Stimulated activated CD4-positive, alpha-beta T cell treated with anti-CD3 and anti-CD28 coated beads, Interleukin-15, amount 100 ng/mL, for 48 hours (primary cell): ENCODE measurements around the gene CALCB.
"Not testable (repeated sequence)": the region's sequence is repeated elsewhere in the genome, so short reads cannot be mapped to it uniquely, and the experiment has no call there.

ENCODE experiments used
- DNase-seq, 2 donors: peaks; one replicate each; pipeline ENCODE4 v3.0.0-alpha.2; 2020; ENCODE audit warnings: low read depth in 2 of 2

Gene CALCB

GRCh38 chr11:15073361-15074205 lies at the start of gene CALCB:
CALCB (plus strand) TSS chr11:15073593; CDS start chr11:15074719, 1,126 bp downstream.
- peak in 1 of 2 donors; percentile 24 for DNase-seq

GRCh38 chr11:15027011-15027410 lies 46.4 kb upstream of the CALCB start:
- DNase-seq = no peak

GRCh38 chr11:15027956-15028355 lies 45.4 kb upstream of the CALCB start:
- no peak for DNase-seq

- no peak for DNase-seq
Measured at GRCh38 chr11:15028379-15028778, 45.0 kb upstream of the CALCB start.

GRCh38 chr11:15031945-15032344 lies 41.4 kb upstream of the CALCB start:
- DNase-seq = not testable (repeated sequence)

- no peak for DNase-seq
Measured at GRCh38 chr11:15034687-15035267, 38.6 kb upstream of the CALCB start.

- no peak for DNase-seq
Measured at GRCh38 chr11:15035283-15035682, 38.1 kb upstream of the CALCB start.

- DNase-seq = no peak
Measured at GRCh38 chr11:15038963-15039362, 34.4 kb upstream of the CALCB start.

- DNase-seq = no peak
Measured at GRCh38 chr11:15045209-15045608, 28.2 kb upstream of the CALCB start.

GRCh38 chr11:15045891-15046290 lies 27.5 kb upstream of the CALCB start:
- no peak for DNase-seq

- DNase-seq = not testable (repeated sequence)
Measured at GRCh38 chr11:15046673-15047072, 26.7 kb upstream of the CALCB start.

GRCh38 chr11:15048616-15049015 lies 24.8 kb upstream of the CALCB start:
- no peak for DNase-seq

- peak in 1 of 2 donors; percentile 26 for DNase-seq
Measured at GRCh38 chr11:15053191-15053685, 20.2 kb upstream of the CALCB start.

- no peak for DNase-seq
Measured at GRCh38 chr11:15055620-15056356, 17.6 kb upstream of the CALCB start.

- no peak for DNase-seq
Measured at GRCh38 chr11:15057329-15057728, 16.1 kb upstream of the CALCB start.

- DNase-seq = no peak
Measured at GRCh38 chr11:15059132-15059915, 14.1 kb upstream of the CALCB start.

GRCh38 chr11:15062599-15062998 lies 10.8 kb upstream of the CALCB start:
- DNase-seq = no peak

- DNase-seq = not testable (repeated sequence)
Measured at GRCh38 chr11:15069751-15070150, 3.6 kb upstream of the CALCB start.

- no peak for DNase-seq
Measured at GRCh38 chr11:15071556-15072255, 1.7 kb upstream of the CALCB start.

GRCh38 chr11:15072551-15073143 lies 746 bp upstream of the CALCB start:
- DNase-seq = no peak
